ENCODE results near the gene ZNF541. TPM values are rescaled to one million over a fixed set of nuclear protein-coding genes. Genes with fewer than 3 reads are reported as not detected.
"Not testable (repeated sequence)": the region's sequence is repeated elsewhere in the genome, so short reads cannot be mapped to it uniquely, and the experiment has no call there.

ZNF541 gene
- total RNA-seq, 1 donor from 2014 or later: 0.47 TPM

GRCh38 chr19:47603706-47604565, 31.0 kb upstream of the ZNF541 start:
- intact Hi-C loops (cut with micrococcal nuclease): no loop called here
- DNase-seq (no peak), ATAC-seq (no peak)

GRCh38 chr19:47601180-47601904, 28.4 kb upstream of the ZNF541 start:
- ATAC-seq (no peak), DNase-seq (no peak)
- intact Hi-C loops (cut with micrococcal nuclease): no loop called here

- ATAC-seq (peak; percentile 98), DNase-seq (peak; percentile 100)
- intact Hi-C loops (cut with micrococcal nuclease): no loop called here
Measured at GRCh38 chr19:47600246-47601179, 27.6 kb upstream of the ZNF541 start.

GRCh38 chr19:47599671-47600245, 26.8 kb upstream of the ZNF541 start:
- intact Hi-C loops (cut with micrococcal nuclease); ATAC-seq; DNase-seq: not testable (repeated sequence)

- DNase-seq (no peak), ATAC-seq (peak; percentile 6)
- intact Hi-C loops (cut with micrococcal nuclease): no loop called here
Measured at GRCh38 chr19:47598407-47599349, 25.7 kb upstream of the ZNF541 start.

GRCh38 chr19:47595944-47596343, 23.0 kb upstream of the ZNF541 start:
- ATAC-seq (no peak), DNase-seq (no peak)
- intact Hi-C loops (cut with micrococcal nuclease): no loop called here

GRCh38 chr19:47593860-47594259, 20.9 kb upstream of the ZNF541 start:
- ATAC-seq: no peak
- DNase-seq: no peak
- intact Hi-C loops (cut with micrococcal nuclease): no loop called here

- intact Hi-C loops (cut with micrococcal nuclease): no loop called here
- ATAC-seq (no peak), DNase-seq (no peak)
Measured at GRCh38 chr19:47589824-47590223, 16.9 kb upstream of the ZNF541 start.

- DNase-seq: no peak
- intact Hi-C loops (cut with micrococcal nuclease): no loop called here
Measured at GRCh38 chr19:47587295-47587694, 14.3 kb upstream of the ZNF541 start.

GRCh38 chr19:47583161-47583560, 10.2 kb upstream of the ZNF541 start:
- DNase-seq; intact Hi-C loops (cut with micrococcal nuclease); ATAC-seq: not testable (repeated sequence)

More at GRCh38 chr19:47587295-47587694, 14.3 kb upstream of the ZNF541 start:
- ATAC-seq: no peak

- ATAC-seq: no peak
- no peak for DNase-seq
- intact Hi-C loops (cut with micrococcal nuclease): no loop called here
Measured at GRCh38 chr19:47582320-47582909, 9.5 kb upstream of the ZNF541 start.

GRCh38 chr19:47581605-47582319, 8.8 kb upstream of the ZNF541 start:
- ATAC-seq: no peak
- intact Hi-C loops (cut with micrococcal nuclease): no loop called here

GRCh38 chr19:47580397-47580796, 7.4 kb upstream of the ZNF541 start:
- DNase-seq (no peak), ATAC-seq (no peak)
- intact Hi-C loops (cut with micrococcal nuclease): no loop called here

More at GRCh38 chr19:47581605-47582319, 8.8 kb upstream of the ZNF541 start:
- DNase-seq: no peak

GRCh38 chr19:47572635-47573034, 313 bp downstream of the ZNF541 start:
- DNase-seq (no peak), ATAC-seq (no peak)
- intact Hi-C loops (cut with micrococcal nuclease): no loop called here

- ATAC-seq (no peak), DNase-seq (no peak)
- intact Hi-C loops (cut with micrococcal nuclease): no loop called here
Measured at GRCh38 chr19:47569331-47569730, 3.6 kb downstream of the ZNF541 start.

- DNase-seq: no peak
- intact Hi-C loops (cut with micrococcal nuclease): no loop called here
- ATAC-seq: no peak
Measured at GRCh38 chr19:47564081-47564480, 8.9 kb downstream of the ZNF541 start.

Measured in left ventricle myocardium superior (tissue), 1 donor.